ENCODE data around the gene BDH1.
A peak's percentile ranks its signal among the peaks of the same experiment; 100 is the strongest.

BDH1 gene

DNA sequence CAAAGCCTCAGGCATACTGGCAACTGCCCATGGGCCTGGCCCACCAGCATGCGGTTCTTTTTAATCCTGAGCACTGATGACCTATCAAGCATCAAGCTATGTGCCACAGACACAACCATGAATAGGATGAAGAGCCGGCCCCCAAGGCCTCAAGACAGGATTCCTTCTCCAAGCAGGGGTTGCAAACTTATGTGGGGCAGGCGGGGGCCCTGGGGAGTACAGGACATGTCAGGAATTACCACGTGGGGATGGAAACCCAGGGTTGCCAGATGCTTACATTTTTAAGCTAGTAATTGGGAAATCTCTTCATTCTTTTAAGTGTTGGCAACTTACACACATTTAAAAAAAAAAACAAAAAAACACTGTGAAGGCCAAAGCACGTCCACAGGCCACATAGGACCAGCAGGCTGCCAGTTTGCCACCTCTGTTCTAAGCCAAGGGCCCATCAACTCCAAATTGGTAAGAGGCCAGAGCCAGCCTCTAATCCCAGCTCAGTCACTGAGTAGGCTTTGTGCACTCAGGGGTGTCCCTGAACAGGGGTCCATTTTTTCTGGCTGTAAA lies 32.8 kb downstream of the BDH1 start:
- H3K4me2 ChIP-seq (ENCODE audit: low read depth, low read length, poor library complexity, severe bottlenecking) = no peak overlapping the region
- H3K79me2 ChIP-seq (ENCODE audit: insufficient read depth, low read length) = no peaks in the 10 kb centered on the region
- no peaks in the 10 kb centered on the region for H3K9me2 ChIP-seq (replicated peaks; ENCODE audit: low read depth, low read length)
- peaks cover 19% of the 10 kb centered on the region for H3K4me1 ChIP-seq (ENCODE audit: insufficient read depth, low read length, poor library complexity, severe bottlenecking)
- no peak for TF ChIP-seq EZH2phosphoT487 (IDR thresholded peaks at IDR 0.05; ENCODE audit: borderline replicate concordance)
- TF ChIP-seq, protein P1, sequence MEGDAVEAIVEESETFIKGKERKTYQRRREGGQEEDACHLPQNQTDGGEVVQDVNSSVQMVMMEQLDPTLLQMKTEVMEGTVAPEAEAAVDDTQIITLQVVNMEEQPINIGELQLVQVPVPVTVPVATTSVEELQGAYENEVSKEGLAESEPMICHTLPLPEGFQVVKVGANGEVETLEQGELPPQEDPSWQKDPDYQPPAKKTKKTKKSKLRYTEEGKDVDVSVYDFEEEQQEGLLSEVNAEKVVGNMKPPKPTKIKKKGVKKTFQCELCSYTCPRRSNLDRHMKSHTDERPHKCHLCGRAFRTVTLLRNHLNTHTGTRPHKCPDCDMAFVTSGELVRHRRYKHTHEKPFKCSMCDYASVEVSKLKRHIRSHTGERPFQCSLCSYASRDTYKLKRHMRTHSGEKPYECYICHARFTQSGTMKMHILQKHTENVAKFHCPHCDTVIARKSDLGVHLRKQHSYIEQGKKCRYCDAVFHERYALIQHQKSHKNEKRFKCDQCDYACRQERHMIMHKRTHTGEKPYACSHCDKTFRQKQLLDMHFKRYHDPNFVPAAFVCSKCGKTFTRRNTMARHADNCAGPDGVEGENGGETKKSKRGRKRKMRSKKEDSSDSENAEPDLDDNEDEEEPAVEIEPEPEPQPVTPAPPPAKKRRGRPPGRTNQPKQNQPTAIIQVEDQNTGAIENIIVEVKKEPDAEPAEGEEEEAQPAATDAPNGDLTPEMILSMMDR (conservative IDR thresholded peaks at IDR 0.05; ENCODE audit: low read length) = no peak
- H3F3A ChIP-seq (ENCODE audit: low read depth) = peaks cover 16% of the 10 kb centered on the region
- no peaks in the 10 kb centered on the region for H3K9me3 ChIP-seq (ENCODE audit: insufficient read depth, low read depth, low read length)
- no peak overlapping the region for H2AFZ ChIP-seq (ENCODE audit: low read length)
- no peaks in the 10 kb centered on the region for H4K20me1 ChIP-seq (ENCODE audit: insufficient read depth, low read length, poor library complexity, severe bottlenecking)
- no peak overlapping the region for H3K4me3 ChIP-seq (ENCODE audit: low read length, poor library complexity, severe bottlenecking)
- no peak overlapping the region for H3K9ac ChIP-seq (ENCODE audit: low read depth, low read length, poor library complexity, severe bottlenecking)
- no peaks in the 10 kb centered on the region for H3K27me3 ChIP-seq (ENCODE audit: insufficient read depth, low read length, poor library complexity, severe bottlenecking)
- H3K36me3 ChIP-seq (ENCODE audit: insufficient read depth, low read length) = peaks cover 21% of the 10 kb centered on the region; the same call in 1 of the 2 replicates

DNA sequence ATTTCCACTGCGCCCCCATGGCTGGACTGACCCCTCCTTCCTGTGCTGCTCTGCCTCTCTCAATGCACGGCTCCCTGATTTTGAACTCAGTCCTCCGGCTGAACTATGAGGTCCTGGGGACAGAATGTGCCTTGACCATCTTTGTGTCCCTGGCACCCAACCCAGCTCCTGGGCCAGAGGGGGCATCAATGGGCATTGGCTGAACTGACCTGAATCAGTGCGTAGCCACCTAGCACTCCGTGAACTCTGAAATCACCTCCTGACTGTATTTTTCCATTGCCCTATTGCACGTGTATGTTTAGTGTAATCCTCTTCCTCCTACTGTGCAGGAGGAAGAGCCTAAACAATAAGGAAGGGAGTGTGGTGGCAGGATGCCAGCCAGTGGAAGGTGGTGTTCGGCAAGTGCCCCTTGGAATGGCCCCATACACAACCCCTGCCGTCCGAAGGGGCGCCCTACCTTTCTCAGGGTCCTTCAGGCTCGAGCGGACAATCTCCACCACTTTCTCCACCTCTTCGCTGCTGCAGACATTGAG lies 33.5 kb downstream of the BDH1 start:
- TF ChIP-seq EZH2phosphoT487 (IDR thresholded peaks at IDR 0.05; ENCODE audit: borderline replicate concordance) = no peak
- TF ChIP-seq, protein P1 (conservative IDR thresholded peaks at IDR 0.05; ENCODE audit: low read length) = no peak
- no peak overlapping the region for H3K4me3 ChIP-seq (ENCODE audit: low read length, poor library complexity, severe bottlenecking)
- peaks cover 15% of the 10 kb centered on the region; the same call in 1 of the 2 replicates for H3K36me3 ChIP-seq (ENCODE audit: insufficient read depth, low read length)
- H4K20me1 ChIP-seq (ENCODE audit: insufficient read depth, low read length, poor library complexity, severe bottlenecking) = no peaks in the 10 kb centered on the region
- H3K9ac ChIP-seq (ENCODE audit: low read depth, low read length, poor library complexity, severe bottlenecking) = no peak overlapping the region
- H3K4me2 ChIP-seq (ENCODE audit: low read depth, low read length, poor library complexity, severe bottlenecking) = no peak overlapping the region
- no peaks in the 10 kb centered on the region for H3K9me2 ChIP-seq (replicated peaks; ENCODE audit: low read depth, low read length)
- H3K27me3 ChIP-seq (ENCODE audit: insufficient read depth, low read length, poor library complexity, severe bottlenecking) = no peaks in the 10 kb centered on the region
- H2AFZ ChIP-seq (ENCODE audit: low read length) = no peak overlapping the region
- peaks cover 19% of the 10 kb centered on the region for H3K4me1 ChIP-seq (ENCODE audit: insufficient read depth, low read length, poor library complexity, severe bottlenecking)
- no peaks in the 10 kb centered on the region for H3K9me3 ChIP-seq (ENCODE audit: insufficient read depth, low read depth, low read length)
- H3F3A ChIP-seq (ENCODE audit: low read depth) = peaks cover 16% of the 10 kb centered on the region
- no peaks in the 10 kb centered on the region for H3K79me2 ChIP-seq (ENCODE audit: insufficient read depth, low read length)

DNA sequence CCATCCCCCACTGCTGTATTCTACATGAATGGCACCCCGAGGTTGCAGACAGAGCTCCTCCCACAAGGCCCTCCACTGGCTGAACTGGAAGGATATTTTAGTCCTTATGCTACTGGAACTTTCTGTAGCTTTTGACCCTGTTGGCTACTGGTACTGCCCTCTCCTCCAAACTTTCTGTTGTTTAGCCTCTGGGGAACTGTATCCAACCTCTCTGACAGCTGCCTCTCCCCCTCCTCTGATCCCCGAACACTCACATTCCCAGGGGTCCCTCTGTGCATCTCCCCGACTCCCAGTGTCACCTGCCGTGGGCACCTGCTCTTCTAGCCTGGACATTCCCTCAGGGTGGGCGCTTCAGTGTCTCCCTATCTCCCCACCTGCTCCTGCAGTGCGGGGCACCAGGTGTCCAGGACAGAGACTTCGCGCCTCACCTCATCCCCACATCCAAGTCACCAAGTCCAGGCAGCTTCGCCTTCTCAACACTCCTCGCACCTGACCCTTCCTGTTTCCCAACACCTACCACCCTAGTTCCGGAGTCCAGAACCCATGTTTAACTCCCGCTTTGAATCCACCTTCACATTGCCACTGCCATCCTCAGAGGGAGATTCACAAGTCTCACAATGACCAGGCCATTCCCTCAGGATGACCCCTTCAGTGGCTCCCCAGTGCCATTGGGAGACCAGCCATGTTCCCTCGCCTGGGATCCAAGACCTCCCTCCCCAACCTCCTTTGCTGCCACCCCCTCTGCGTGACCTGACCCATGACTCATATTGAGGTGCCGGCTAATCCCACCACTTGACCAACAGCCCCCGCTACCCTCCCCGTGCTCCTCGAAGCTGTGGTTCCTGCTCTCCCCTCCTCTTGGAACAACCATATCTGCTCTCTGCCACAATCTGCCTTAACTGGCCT lies 34.2 kb downstream of the BDH1 start:
- H3K27me3 ChIP-seq (ENCODE audit: insufficient read depth, low read length, poor library complexity, severe bottlenecking) = no peaks in the 10 kb centered on the region
- no peak overlapping the region for H2AFZ ChIP-seq (ENCODE audit: low read length)
- peak overlapping the region; percentile 19 for H3K4me2 ChIP-seq (ENCODE audit: low read depth, low read length, poor library complexity, severe bottlenecking)
- H3K9me3 ChIP-seq (ENCODE audit: insufficient read depth, low read depth, low read length) = no peaks in the 10 kb centered on the region
- no peaks in the 10 kb centered on the region for H4K20me1 ChIP-seq (ENCODE audit: insufficient read depth, low read length, poor library complexity, severe bottlenecking)
- no peaks in the 10 kb centered on the region for H3K79me2 ChIP-seq (ENCODE audit: insufficient read depth, low read length)
- no peak overlapping the region for H3K4me3 ChIP-seq (ENCODE audit: low read length, poor library complexity, severe bottlenecking)
- peaks cover 15% of the 10 kb centered on the region; the same call in 1 of the 2 replicates for H3K36me3 ChIP-seq (ENCODE audit: insufficient read depth, low read length)
- H3K4me1 ChIP-seq (ENCODE audit: insufficient read depth, low read length, poor library complexity, severe bottlenecking) = peaks cover 24% of the 10 kb centered on the region
- H3K9me2 ChIP-seq (replicated peaks; ENCODE audit: low read depth, low read length) = no peaks in the 10 kb centered on the region
- TF ChIP-seq EZH2phosphoT487 (IDR thresholded peaks at IDR 0.05; ENCODE audit: borderline replicate concordance) = no peak
- TF ChIP-seq, protein P1 (conservative IDR thresholded peaks at IDR 0.05; ENCODE audit: low read length) = no peak
- peaks cover 16% of the 10 kb centered on the region for H3F3A ChIP-seq (ENCODE audit: low read depth)
- no peak overlapping the region for H3K9ac ChIP-seq (ENCODE audit: low read depth, low read length, poor library complexity, severe bottlenecking)
